Measurements from ENCODE around the gene ARAP2. TPM values are rescaled to one million over a fixed set of nuclear protein-coding genes. Genes with fewer than 3 reads are reported as not detected.

ARAP2 gene
- total RNA-seq, 4 donors from 2014 or later = 7.5 to 21.0 (median 7.9) TPM

GRCh38 chr4:36138220-36138619 is 106.1 kb downstream of the ARAP2 start:
- Histone ChIP-seq H3K27ac (replicated peaks in 1 of 4) (no peak overlapping the region), H3K27me3 (no peaks in the 10 kb centered on the region), H3K4me3 (no peak overlapping the region), H3K9me3 (no peaks in the 10 kb centered on the region), H3K4me1 (no peaks in the 10 kb centered on the region), H3K36me3 (no peaks in the 10 kb centered on the region)
- intact Hi-C loops (cut with DNase I) = no loop called here
- TF ChIP-seq POLR2A (IDR thresholded peaks at IDR 0.05; ENCODE audit: low read depth) = no peak
- TF ChIP-seq CTCF (IDR thresholded peaks at IDR 0.05) = no peak
- no peak for TF ChIP-seq EP300 (IDR thresholded peaks at IDR 0.05)
- no peak for TF ChIP-seq POLR2AphosphoS5 (IDR thresholded peaks at IDR 0.05)
- DNase-seq (ENCODE audit: extremely low spot score) = no peak

- H3K9me3 ChIP-seq = no peaks in the 10 kb centered on the region
- 55% methylated on average over 4 of the region's 4 CpGs for WGBS
- H3K4me3 ChIP-seq = no peak overlapping the region
- H3K4me1 ChIP-seq = no peaks in the 10 kb centered on the region
- H3K36me3 ChIP-seq = no peaks in the 10 kb centered on the region
- TF ChIP-seq CTCF (IDR thresholded peaks at IDR 0.05) = no peak
- TF ChIP-seq EP300 (IDR thresholded peaks at IDR 0.05) = no peak
- TF ChIP-seq POLR2AphosphoS5 (IDR thresholded peaks at IDR 0.05) = no peak
- no peak for TF ChIP-seq POLR2A (IDR thresholded peaks at IDR 0.05; ENCODE audit: low read depth)
- H3K27me3 ChIP-seq = no peaks in the 10 kb centered on the region
- intact Hi-C loops (cut with DNase I) = no loop called here
- DNase-seq (ENCODE audit: extremely low spot score) = no peak
- H3K27ac ChIP-seq (replicated peaks in 1 of 4) = no peak overlapping the region
Measured at GRCh38 chr4:36137336-36137735, 107.0 kb downstream of the ARAP2 start.

GRCh38 chr4:36133658-36134057 is 110.7 kb downstream of the ARAP2 start:
- TF ChIP-seq EP300 (IDR thresholded peaks at IDR 0.05) (no peak), POLR2A (IDR thresholded peaks at IDR 0.05; ENCODE audit: low read depth) (no peak), CTCF (IDR thresholded peaks at IDR 0.05) (no peak), POLR2AphosphoS5 (IDR thresholded peaks at IDR 0.05) (no peak)
- intact Hi-C loops (cut with DNase I) = no loop called here

GRCh38 chr4:36133086-36133485 is 111.2 kb downstream of the ARAP2 start:
- Histone ChIP-seq H3K4me1 (no peaks in the 10 kb centered on the region), H3K27ac (replicated peaks in 1 of 4) (no peak overlapping the region), H3K4me3 (no peak overlapping the region), H3K27me3 (no peaks in the 10 kb centered on the region), H3K36me3 (no peaks in the 10 kb centered on the region), H3K9me3 (no peaks in the 10 kb centered on the region)
- WGBS = 70% methylated on average over 2 of the region's 2 CpGs
- no peak for DNase-seq (ENCODE audit: extremely low spot score)
- intact Hi-C loops (cut with DNase I) = no loop called here
- TF ChIP-seq CTCF (IDR thresholded peaks at IDR 0.05) (no peak), POLR2AphosphoS5 (IDR thresholded peaks at IDR 0.05) (no peak), EP300 (IDR thresholded peaks at IDR 0.05) (no peak), POLR2A (IDR thresholded peaks at IDR 0.05; ENCODE audit: low read depth) (no peak)

More at GRCh38 chr4:36133658-36134057, 110.7 kb downstream of the ARAP2 start:
- Histone ChIP-seq H3K27me3 (no peaks in the 10 kb centered on the region), H3K4me3 (no peak overlapping the region), H3K27ac (replicated peaks in 1 of 4) (no peak overlapping the region), H3K9me3 (no peaks in the 10 kb centered on the region), H3K36me3 (no peaks in the 10 kb centered on the region), H3K4me1 (no peaks in the 10 kb centered on the region)
- DNase-seq (ENCODE audit: extremely low spot score) = no peak
- WGBS = 89% methylated on average over 3 of the region's 3 CpGs

- Histone ChIP-seq H3K36me3 (no peaks in the 10 kb centered on the region), H3K27me3 (no peaks in the 10 kb centered on the region), H3K4me3 (no peak overlapping the region), H3K9me3 (no peaks in the 10 kb centered on the region), H3K4me1 (no peaks in the 10 kb centered on the region), H3K27ac (replicated peaks in 1 of 4) (no peak overlapping the region)
- intact Hi-C loops (cut with DNase I) = no loop called here
- no peak for TF ChIP-seq POLR2A (IDR thresholded peaks at IDR 0.05; ENCODE audit: low read depth)
- TF ChIP-seq EP300 (IDR thresholded peaks at IDR 0.05) = no peak
- no peak for TF ChIP-seq POLR2AphosphoS5 (IDR thresholded peaks at IDR 0.05)
- TF ChIP-seq CTCF (IDR thresholded peaks at IDR 0.05) = no peak
- WGBS = 88% methylated on average over 3 of the region's 3 CpGs
- no peak for DNase-seq (ENCODE audit: extremely low spot score)
Measured at GRCh38 chr4:36130641-36131040, 113.7 kb downstream of the ARAP2 start.
